NCI-H345 (cell line): Measurements from ENCODE around the gene NIN.

Experiments
- DNase-seq: peaks from one replicate; lab custom pipeline; 2025; lab: John Stamatoyannopoulos, UW

The NIN gene

GRCh38 chr14:50790589-50790988 is 40.4 kb downstream of the NIN start:
- no peak for DNase-seq

GRCh38 chr14:50786751-50787464 is 44.1 kb downstream of the NIN start:
- no peak for DNase-seq

GRCh38 chr14:50785457-50786063 is 45.4 kb downstream of the NIN start:
- DNase-seq = no peak

- no peak for DNase-seq
These were observed 46.1 kb downstream of the NIN start for GRCh38 chr14:50784683-50785456.

- DNase-seq = no peak
These were observed 47.4 kb downstream of the NIN start for GRCh38 chr14:50783563-50783962.

GRCh38 chr14:50780393-50780792 is 50.6 kb downstream of the NIN start:
- DNase-seq = no peak

GRCh38 chr14:50778721-50779483 is 52.1 kb downstream of the NIN start:
- no peak for DNase-seq

GRCh38 chr14:50776522-50776921 is 54.4 kb downstream of the NIN start:
- no peak for DNase-seq

- DNase-seq = no peak
These were observed 55.6 kb downstream of the NIN start for GRCh38 chr14:50775357-50775756.

GRCh38 chr14:50774542-50775267 is 56.3 kb downstream of the NIN start:
- no peak for DNase-seq

- peak; percentile 7 for DNase-seq
These were observed 57.1 kb downstream of the NIN start for GRCh38 chr14:50773632-50774541.

GRCh38 chr14:50772412-50772811 is 58.5 kb downstream of the NIN start:
- no peak for DNase-seq

GRCh38 chr14:50770586-50770985 is 60.4 kb downstream of the NIN start:
- no peak for DNase-seq

- no peak for DNase-seq
These were observed 61.0 kb downstream of the NIN start for GRCh38 chr14:50769863-50770500.

- DNase-seq = no peak
These were observed 62.3 kb downstream of the NIN start for GRCh38 chr14:50768680-50769079.

- no peak for DNase-seq
These were observed 64.5 kb downstream of the NIN start for GRCh38 chr14:50766338-50766886.

GRCh38 chr14:50763382-50764007 is 67.5 kb downstream of the NIN start:
- no peak for DNase-seq

GRCh38 chr14:50762931-50763300 is 68.0 kb downstream of the NIN start:
- DNase-seq = no peak
